NCI-H2107 (cell line): Measurements from ENCODE around the gene FBXO47.
"Not testable (repeated sequence)": the region's sequence is repeated elsewhere in the genome, so short reads cannot be mapped to it uniquely, and the experiment has no call there.

ENCODE experiments used
- DNase-seq: peaks from one replicate; lab custom pipeline; 2025; lab: John Stamatoyannopoulos, UW

FBXO47 gene

GRCh38 chr17:38921756-38922411 is 45.3 kb downstream of the FBXO47 start:
- no peak for DNase-seq

GRCh38 chr17:38920374-38921291 is 46.6 kb downstream of the FBXO47 start:
- no peak for DNase-seq

GRCh38 chr17:38919316-38920078 is 47.7 kb downstream of the FBXO47 start:
- DNase-seq, result no peak

GRCh38 chr17:38918916-38919315 is 48.3 kb downstream of the FBXO47 start:
- no peak for DNase-seq

GRCh38 chr17:38918129-38918913 is 48.9 kb downstream of the FBXO47 start:
- DNase-seq, result no peak

- DNase-seq, result no peak
These were observed 49.9 kb downstream of the FBXO47 start for GRCh38 chr17:38917259-38917658.

- no peak for DNase-seq
These were observed 50.4 kb downstream of the FBXO47 start for GRCh38 chr17:38916771-38917170.

- DNase-seq, result no peak
These were observed 51.6 kb downstream of the FBXO47 start for GRCh38 chr17:38915639-38915995.

GRCh38 chr17:38914741-38915638 is 52.2 kb downstream of the FBXO47 start:
- no peak for DNase-seq

GRCh38 chr17:38912221-38912813 is 54.9 kb downstream of the FBXO47 start:
- no peak for DNase-seq

- not testable (repeated sequence) for DNase-seq
These were observed 55.5 kb downstream of the FBXO47 start for GRCh38 chr17:38911731-38912081.

GRCh38 chr17:38911081-38911730 is 56.0 kb downstream of the FBXO47 start:
- DNase-seq, result no peak

- DNase-seq, result no peak
These were observed 56.9 kb downstream of the FBXO47 start for GRCh38 chr17:38910325-38910724.

GRCh38 chr17:38908676-38909181 is 58.5 kb downstream of the FBXO47 start:
- no peak for DNase-seq

- no peak for DNase-seq
These were observed 59.1 kb downstream of the FBXO47 start for GRCh38 chr17:38907930-38908675.

- no peak for DNase-seq
These were observed 60.6 kb downstream of the FBXO47 start for GRCh38 chr17:38906460-38907228.

GRCh38 chr17:38905375-38905774 is 61.8 kb downstream of the FBXO47 start:
- no peak for DNase-seq

GRCh38 chr17:38904892-38905291 is 62.3 kb downstream of the FBXO47 start:
- DNase-seq, result no peak
